Activated CD4-positive, alpha-beta memory T cell treated with anti-CD3 and anti-CD28 coated beads, Interleukin-2, amount 10 ng/mL, durations not matched to agents 7 days and 5 days (primary cell): ENCODE data around the gene MARVELD3. TPM values are rescaled to one million over a fixed set of nuclear protein-coding genes. Genes with fewer than 3 reads are reported as not detected.
"Not testable (repeated sequence)": the region's sequence is repeated elsewhere in the genome, so short reads cannot be mapped to it uniquely, and the experiment has no call there.

Source experiments
- CTCF ChIA-PET: fragments of 350-600 bp; sonication (Branson Sonifier 250); formaldehyde crosslinking; loops from one replicate; lab custom pipeline; 2021; ENCODE audit warnings: antibody characterized with exemption, inconsistent platforms; lab: Charles Lee
- POLR2A ChIA-PET: fragments of 350-600 bp; sonication (Branson Sonifier 250); formaldehyde crosslinking; loops from one replicate; lab custom pipeline; 2021; ENCODE audit warnings: antibody characterized with exemption; lab: Charles Lee
- DNase-seq: peaks from one replicate; pipeline ENCODE4 v3.0.0-alpha.2; 2020
- H3K27ac Mint-ChIP-seq: one replicate; pipeline ENCODE4 v1.8.0; 2021; ENCODE audit warnings: mild to moderate bottlenecking, mixed read lengths
- H3K27me3 Mint-ChIP-seq: one replicate; pipeline ENCODE4 v1.8.0; 2021; ENCODE audit warnings: mixed read lengths
- H3K36me3 Mint-ChIP-seq: one replicate; pipeline ENCODE4 v1.8.0; 2021; ENCODE audit warnings: low read depth, mixed read lengths
- H3K4me1 Mint-ChIP-seq: one replicate; pipeline ENCODE4 v1.8.0; 2021; ENCODE audit warnings: mixed read lengths
- H3K4me3 Mint-ChIP-seq: one replicate; pipeline ENCODE4 v1.8.0; 2021; ENCODE audit warnings: mild to moderate bottlenecking, mixed read lengths
- H3K9me3 Mint-ChIP-seq: one replicate; pipeline ENCODE4 v1.8.0; 2021; ENCODE audit warnings: mixed read lengths
- total RNA-seq, 2 experiments: library from RNA; stranded (reverse); gene quantifications; one replicate each; pipeline ENCODE4 v1.2.3, GENCODE V29; 2021

Gene MARVELD3
- under 1 TPM; 0.15 TPM for total RNA-seq

- DNase-seq = peak; percentile 23
- H3K4me3 Mint-ChIP-seq = peak within 1 kb of the TSS; percentile 42
- peaks cover 10% of the 10 kb centered on the region for H3K27me3 Mint-ChIP-seq
- ChIA-PET POLR2A (no interaction called here), CTCF (interaction anchor here (0.7 kb wide), 1 partner anchor 86 kb away, joined by 3 read pairs; no protein-coding TSS in a partner anchor)
- H3K4me1 Mint-ChIP-seq = peaks cover 13% of the 10 kb centered on the region
- H3K9me3 Mint-ChIP-seq = no peaks in the 10 kb centered on the region
- no peak within 1 kb of the TSS for H3K27ac Mint-ChIP-seq
- H3K36me3 Mint-ChIP-seq = no peaks in the 10 kb centered on the region
Measured at GRCh38 chr16:71626018-71626857, at the start of gene MARVELD3. Gene MARVELD3 (plus strand): TSS chr16:71626184. CDS start chr16:71626230, 46 bp downstream.

- Mint-ChIP-seq H3K9me3 (no peaks in the 10 kb centered on the region), H3K4me1 (no peaks in the 10 kb centered on the region), H3K27me3 (peaks cover 22% of the 10 kb centered on the region), H3K4me3 (no peak within 1 kb of the TSS), H3K36me3 (no peaks in the 10 kb centered on the region), H3K27ac (no peak within 1 kb of the TSS)
- no peak for DNase-seq
- ChIA-PET POLR2A (interaction anchor here (2.2 kb wide), 1 partner anchor 12 kb away, joined by 7 read pairs; no protein-coding TSS in a partner anchor), CTCF (interaction anchor here (1.3 to 1.5 kb wide), 3 partner anchors 8 to 34 kb away, joined by 3 to 6 read pairs (median 5); no protein-coding TSS in a partner anchor)
Measured at GRCh38 chr16:71576971-71577370, 49.0 kb upstream of the MARVELD3 start, which contains the start of gene TAT. Gene TAT (minus strand): TSS chr16:71577092. CDS start chr16:71576415, 677 bp downstream.

- H3K9me3 Mint-ChIP-seq, DNase-seq, POLR2A ChIA-PET, H3K4me3 Mint-ChIP-seq, H3K4me1 Mint-ChIP-seq, H3K27ac Mint-ChIP-seq, H3K36me3 Mint-ChIP-seq: not testable (repeated sequence)
- H3K27me3 Mint-ChIP-seq = peaks cover 23% of the 10 kb centered on the region
- CTCF ChIA-PET = interaction anchor here (1.6 kb wide), 1 partner anchor 28 kb away, joined by 4 read pairs; no protein-coding TSS in a partner anchor
Measured at GRCh38 chr16:71582553-71582848, 43.5 kb upstream of the MARVELD3 start.

GRCh38 chr16:71584543-71585317 lies 41.3 kb upstream of the MARVELD3 start:
- POLR2A ChIA-PET = no interaction called here
- H3K9me3 Mint-ChIP-seq = no peaks in the 10 kb centered on the region
- CTCF ChIA-PET = interaction anchor here (1.5 to 2.2 kb wide), 2 partner anchors 8 to 26 kb away, joined by 3 to 9 read pairs; partner anchors contain the start of gene TAT

GRCh38 chr16:71585318-71585703 lies 40.7 kb upstream of the MARVELD3 start:
- DNase-seq = no peak
- ChIA-PET CTCF (interaction anchor here (1.5 to 2.2 kb wide), 2 partner anchors 9 to 26 kb away, joined by 3 to 9 read pairs; partner anchors contain the start of gene TAT), POLR2A (no interaction called here)
- Mint-ChIP-seq H3K27me3 (peaks cover 21% of the 10 kb centered on the region), H3K36me3 (no peaks in the 10 kb centered on the region), H3K4me3 (no peak overlapping the region), H3K4me1 (no peaks in the 10 kb centered on the region), H3K9me3 (no peaks in the 10 kb centered on the region), H3K27ac (no peak overlapping the region)

More at GRCh38 chr16:71584543-71585317, 41.3 kb upstream of the MARVELD3 start:
- Mint-ChIP-seq H3K4me1 (no peaks in the 10 kb centered on the region), H3K4me3 (no peak overlapping the region), H3K27ac (no peak overlapping the region), H3K27me3 (peaks cover 21% of the 10 kb centered on the region), H3K36me3 (no peaks in the 10 kb centered on the region)
- no peak for DNase-seq

GRCh38 chr16:71589334-71589733 lies 36.6 kb upstream of the MARVELD3 start:
- H3K36me3 Mint-ChIP-seq, H3K9me3 Mint-ChIP-seq, POLR2A ChIA-PET, DNase-seq, CTCF ChIA-PET, H3K27ac Mint-ChIP-seq, H3K4me3 Mint-ChIP-seq, H3K4me1 Mint-ChIP-seq: not testable (repeated sequence)
- H3K27me3 Mint-ChIP-seq = peaks cover 32% of the 10 kb centered on the region

GRCh38 chr16:71590071-71590470 lies 35.9 kb upstream of the MARVELD3 start:
- H3K4me3 Mint-ChIP-seq, H3K4me1 Mint-ChIP-seq, DNase-seq, H3K27ac Mint-ChIP-seq, H3K9me3 Mint-ChIP-seq, H3K36me3 Mint-ChIP-seq, POLR2A ChIA-PET: not testable (repeated sequence)
- CTCF ChIA-PET = interaction anchor here (1.4 kb wide), 1 partner anchor 21 kb away, joined by 3 read pairs; no protein-coding TSS in a partner anchor
- peaks cover 32% of the 10 kb centered on the region for H3K27me3 Mint-ChIP-seq

- Mint-ChIP-seq H3K27ac (no peak overlapping the region), H3K36me3 (no peaks in the 10 kb centered on the region), H3K4me1 (no peaks in the 10 kb centered on the region), H3K4me3 (no peak overlapping the region), H3K27me3 (peaks cover 30% of the 10 kb centered on the region), H3K9me3 (no peaks in the 10 kb centered on the region)
- ChIA-PET CTCF (interaction anchor here (0.8 to 1.4 kb wide), 2 partner anchors 20 to 21 kb away, joined by 3 read pairs; no protein-coding TSS in a partner anchor), POLR2A (no interaction called here)
- DNase-seq = no peak
Measured at GRCh38 chr16:71590584-71590983, 35.4 kb upstream of the MARVELD3 start.

GRCh38 chr16:71591917-71592316 lies 34.1 kb upstream of the MARVELD3 start:
- H3K27ac Mint-ChIP-seq = no peak overlapping the region
- CTCF ChIA-PET = interaction anchor here (2.1 kb wide), 1 partner anchor 19 kb away, joined by 7 read pairs; no protein-coding TSS in a partner anchor
- H3K4me3 Mint-ChIP-seq = no peak overlapping the region
- POLR2A ChIA-PET = no interaction called here
- peaks cover 30% of the 10 kb centered on the region for H3K27me3 Mint-ChIP-seq
- H3K9me3 Mint-ChIP-seq = no peaks in the 10 kb centered on the region
- DNase-seq = no peak
- H3K4me1 Mint-ChIP-seq = no peaks in the 10 kb centered on the region
- H3K36me3 Mint-ChIP-seq = no peaks in the 10 kb centered on the region

- Mint-ChIP-seq H3K4me1 (no peaks in the 10 kb centered on the region), H3K27ac (no peak overlapping the region), H3K9me3 (no peaks in the 10 kb centered on the region), H3K36me3 (no peaks in the 10 kb centered on the region), H3K27me3 (peaks cover 40% of the 10 kb centered on the region), H3K4me3 (no peak overlapping the region)
- POLR2A ChIA-PET = no interaction called here
- no peak for DNase-seq
- CTCF ChIA-PET = interaction anchor here (2.1 kb wide), 1 partner anchor 17 kb away, joined by 7 read pairs; no protein-coding TSS in a partner anchor
Measured at GRCh38 chr16:71593048-71593999, 32.7 kb upstream of the MARVELD3 start.

GRCh38 chr16:71594000-71594646 lies 31.9 kb upstream of the MARVELD3 start:
- ChIA-PET POLR2A (no interaction called here), CTCF (no interaction called here)
- H3K36me3 Mint-ChIP-seq = no peaks in the 10 kb centered on the region
- H3K27me3 Mint-ChIP-seq = peaks cover 44% of the 10 kb centered on the region
- no peak overlapping the region for H3K27ac Mint-ChIP-seq
- H3K4me1 Mint-ChIP-seq = no peaks in the 10 kb centered on the region
- H3K4me3 Mint-ChIP-seq = no peak overlapping the region
- no peaks in the 10 kb centered on the region for H3K9me3 Mint-ChIP-seq
- DNase-seq = no peak
